HepG2 (cell line): ENCODE data around the gene MRPL28. TPM values are rescaled to one million over a fixed set of nuclear protein-coding genes. Genes with fewer than 3 reads are reported as not detected.
A peak's percentile ranks its signal among the peaks of the same experiment; 100 is the strongest.
"Not testable (repeated sequence)": the region's sequence is repeated elsewhere in the genome, so short reads cannot be mapped to it uniquely, and the experiment has no call there.

ENCODE experiments used
- ATAC-seq: fragments of 200-7000 bp; cut with Tn5 transposase; 3 replicates; pipeline ENCODE4 v1.9.1; 2020; ENCODE audit warnings: mild to moderate bottlenecking, moderate library complexity
- BruUV-seq: library from RNA; stranded (reverse); fragments of 400-500 nt; replicated peaks from 2 replicates; lab custom pipeline; 2021; lab: Mats Ljungman, UMichigan
- CTCF ChIA-PET: fragments of 300-600 bp; formaldehyde crosslinking; extraction: SDS; loops from one replicate; lab custom pipeline; 2021; ENCODE audit warnings: low total read pairs, inconsistent platforms, low intra/inter-chr PET ratio; lab: Yijun Ruan, JAX
- POLR2A ChIA-PET: fragments of 350-600 bp; sonication (Branson Sonifier 250); formaldehyde crosslinking; loops from one replicate; lab custom pipeline; 2020; ENCODE audit warnings: antibody characterized with exemption, inconsistent platforms; lab: Yijun Ruan, JAX
- DNase-seq: peaks from one replicate; pipeline ENCODE4 v3.0.0-alpha.2; 2015; ENCODE audit warnings: low spot score
- FAIRE-seq: peaks from 3 replicates; lab custom pipeline; 2011; peaks lifted over from hg19 to GRCh38; lab: Jason Lieb, UNC
- H2AFZ ChIP-seq: one replicate; pipeline ENCODE4 v1.6.1; 2011; ENCODE audit warnings: low read length, inconsistent platforms
- H3K27ac ChIP-seq: fragments of 300-600 bp; 3 replicates; pipeline ENCODE4 v1.8.0; 2011; ENCODE audit warnings: mixed run types, mild to moderate bottlenecking, mixed read lengths, low read length, inconsistent platforms; ENCODE audit not compliant: insufficient read depth; ENCODE audit errors: extremely low read length
- H3K27me3 ChIP-seq, 2 experiments: fragments of 200-600 bp in 1 of 2; 2 replicates in 1 of 2; 3 replicates in 1 of 2; pipeline versions ENCODE4 v1.6.0 to v1.8.0; 2011; ENCODE audit warnings: low read length in 2 of 2, mild to moderate bottlenecking in 2 of 2, moderate library complexity in 2 of 2, inconsistent platforms in 1 of 2; ENCODE audit not compliant: insufficient read depth in 2 of 2, control insufficient read depth in 1 of 2
- H3K36me3 ChIP-seq, 2 experiments: fragments of 200-600 bp in 1 of 2; replicated peaks in 1 of 2; 2 replicates in 1 of 2; 3 replicates in 1 of 2; pipeline versions ENCODE4 v1.5.1 to v1.8.0; 2011; ENCODE audit warnings: low read length in 2 of 2, inconsistent platforms in 1 of 2; ENCODE audit not compliant: insufficient read depth in 2 of 2, control insufficient read depth in 1 of 2
- H3K4me1 ChIP-seq: 2 replicates; pipeline ENCODE4 v1.5.1; 2012; ENCODE audit warnings: low read length, inconsistent platforms; ENCODE audit not compliant: insufficient read depth
- H3K4me2 ChIP-seq: 2 replicates; pipeline ENCODE4 v1.6.0; 2011; ENCODE audit warnings: low read depth, low read length, inconsistent platforms
- H3K4me3 ChIP-seq, 3 experiments: fragments of 200-600 bp in 1 of 3; sonication (generic), shearing (Covaris generic) in 1 of 3; replicated peaks in 1 of 3; 2 replicates each; pipeline ENCODE4 v1.5.1; 2011 to 2016; ENCODE audit warnings: low read length in 3 of 3, inconsistent platforms in 2 of 3, low read depth in 2 of 3, mild to moderate bottlenecking in 2 of 3, control low read depth in 1 of 3, mixed read lengths in 1 of 3; ENCODE audit not compliant: insufficient read depth in 1 of 3
- H3K79me2 ChIP-seq: one replicate; pipeline ENCODE4 v1.6.1; 2011; ENCODE audit warnings: low read length, inconsistent platforms; ENCODE audit not compliant: insufficient read depth
- H3K9ac ChIP-seq: 2 replicates; pipeline ENCODE4 v1.6.0; 2011; ENCODE audit warnings: mild to moderate bottlenecking, low read depth, low read length, inconsistent platforms; ENCODE audit not compliant: insufficient read depth
- H3K9me3 ChIP-seq: 2 replicates; pipeline ENCODE4 v1.5.1; 2012; ENCODE audit warnings: mild to moderate bottlenecking, low read length
- H4K20me1 ChIP-seq: 2 replicates; pipeline ENCODE4 v1.6.0; 2011; ENCODE audit warnings: inconsistent platforms, mild to moderate bottlenecking, low read length, moderate library complexity; ENCODE audit not compliant: insufficient read depth
- CHD2 ChIP-seq: IDR thresholded peaks from 2 replicates; pipeline ENCODE4 v1.6.1; 2011; ENCODE audit warnings: low read depth, low read length, improper control_type of control experiment
- DMAP1 ChIP-seq: IDR thresholded peaks from 2 replicates; pipeline ENCODE4 v1.6.1; 2016
- KDM6A ChIP-seq: IDR thresholded peaks from 2 replicates; pipeline ENCODE4 v1.6.1; 2016; ENCODE audit warnings: low read depth
- MXI1 ChIP-seq: IDR thresholded peaks from 3 replicates; pipeline ENCODE4 v1.6.1; 2012; ENCODE audit warnings: low read depth, low read length, inconsistent platforms, borderline replicate concordance
- NFKB2 ChIP-seq: sonication (generic); formaldehyde crosslinking; IDR thresholded peaks from 2 replicates; pipeline ENCODE4 v1.4.0; 2020; ENCODE audit warnings: missing genetic modification reagents, borderline replicate concordance
- SETDB1 ChIP-seq: sonication (generic); formaldehyde crosslinking; IDR thresholded peaks from 2 replicates; pipeline ENCODE4 v1.5.1; 2020; ENCODE audit warnings: missing genetic modification reagents, mild to moderate bottlenecking, borderline replicate concordance
- ZNF430 ChIP-seq: sonication (generic); formaldehyde crosslinking; IDR thresholded peaks from 2 replicates; pipeline ENCODE4 v1.9.0; 2021; ENCODE audit warnings: mild to moderate bottlenecking, missing genetic modification reagents
- ZNF543 ChIP-seq: sonication (generic); formaldehyde crosslinking; IDR thresholded peaks from 2 replicates; pipeline ENCODE4 v1.4.0; 2020; ENCODE audit warnings: mild to moderate bottlenecking, missing genetic modification reagents
- WGBS: methylation state at CpG from one replicate; pipeline ENCODE4 v1.1.6; 2017; ENCODE audit warnings: low lambda C conversion rate; 5-methylcytosine and 5-hydroxymethylcytosine counted together
- in situ Hi-C: cut with HindIII; loops from 2 replicates; pipeline ENCODE4 v1.10.0; 2017; ENCODE audit warnings: low pct_unique_long_range_greater_than_20kb; ENCODE audit not compliant: extremely low pct_ligation_motif_present
- intact Hi-C: fragments of 100-400 bp; cut with micrococcal nuclease; formaldehyde crosslinking; loops from one replicate; pipeline ENCODE4 v1.10.0; 2022; ENCODE audit not compliant: unreplicated experiment
- polyA plus RNA-seq, 8 experiments: library from polyadenylated mRNA; depleted of rRNA in 3 of 8; stranded (reverse) in 7 of 8; unstranded in 1 of 8; fragments of >200 nt; fragmentation: Illumina TruSeq in 4 of 8; extraction: Trizol in 4 of 8; gene quantifications; 2 replicates each; pipeline versions ENCODE4 v1.2.1 to v1.2.3, GENCODE V29; 2011 to 2016; ENCODE audit warnings: low read depth in 4 of 8, missing spikeins in 1 of 8, mixed read lengths in 1 of 8; ENCODE audit not compliant: insufficient read depth in 1 of 8
- total RNA-seq, 5 experiments: library from RNA; depleted of rRNA; stranded (reverse); fragments of >200 nt; fragmentation: Illumina TruSeq; extraction: Trizol; gene quantifications; 2 replicates each; pipeline ENCODE4 v1.2.3, GENCODE V29; 2016; ENCODE audit warnings: low read depth in 1 of 5
- TF ChIP-seq, protein P1 (sequence below): sonication (generic); formaldehyde crosslinking; IDR thresholded peaks from 2 replicates; pipeline ENCODE4 v1.4.0; 2020; ENCODE audit warnings: mild to moderate bottlenecking, missing genetic modification reagents
- TF ChIP-seq, protein P2 (sequence below): sonication (generic); formaldehyde crosslinking; IDR thresholded peaks from 2 replicates; pipeline ENCODE4 v1.4.0; 2020; ENCODE audit warnings: missing genetic modification reagents

Gene MRPL28
- total and polyA plus RNA-seq, 2 of the 13 experiments (the other 11 are each of a cell fraction or from before 2014, with no cell fraction given), result 114 to 135 TPM

DNA sequence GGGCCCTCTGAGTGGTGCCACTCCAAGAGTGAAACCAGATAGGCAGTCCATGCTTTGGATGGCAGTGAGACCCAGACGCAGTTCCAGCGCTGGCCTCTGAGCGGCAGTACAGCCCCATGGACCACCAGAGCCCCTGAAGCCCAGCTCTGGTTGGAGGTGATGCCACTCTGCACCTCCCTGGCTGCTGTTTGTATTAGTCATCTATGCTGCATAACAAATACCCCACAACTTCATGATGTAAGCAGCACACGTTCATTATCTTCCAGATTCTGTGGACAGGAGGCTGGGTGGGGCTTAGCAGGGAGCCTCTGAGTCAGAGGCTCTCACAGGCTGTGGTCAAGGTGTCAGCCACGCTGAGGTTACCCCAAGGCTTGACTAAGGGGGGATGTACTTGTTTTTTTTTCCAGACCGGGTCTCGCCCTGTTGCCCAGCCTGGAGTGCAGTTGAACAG is 21.6 kb upstream of the MRPL28 start (continued):
- TF ChIP-seq, protein P1, sequence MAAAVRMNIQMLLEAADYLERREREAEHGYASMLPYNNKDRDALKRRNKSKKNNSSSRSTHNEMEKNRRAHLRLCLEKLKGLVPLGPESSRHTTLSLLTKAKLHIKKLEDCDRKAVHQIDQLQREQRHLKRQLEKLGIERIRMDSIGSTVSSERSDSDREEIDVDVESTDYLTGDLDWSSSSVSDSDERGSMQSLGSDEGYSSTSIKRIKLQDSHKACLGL (CRISPR knock-in tag), result no peak
- no peak for TF ChIP-seq ZNF543 (CRISPR knock-in tag)

DNA sequence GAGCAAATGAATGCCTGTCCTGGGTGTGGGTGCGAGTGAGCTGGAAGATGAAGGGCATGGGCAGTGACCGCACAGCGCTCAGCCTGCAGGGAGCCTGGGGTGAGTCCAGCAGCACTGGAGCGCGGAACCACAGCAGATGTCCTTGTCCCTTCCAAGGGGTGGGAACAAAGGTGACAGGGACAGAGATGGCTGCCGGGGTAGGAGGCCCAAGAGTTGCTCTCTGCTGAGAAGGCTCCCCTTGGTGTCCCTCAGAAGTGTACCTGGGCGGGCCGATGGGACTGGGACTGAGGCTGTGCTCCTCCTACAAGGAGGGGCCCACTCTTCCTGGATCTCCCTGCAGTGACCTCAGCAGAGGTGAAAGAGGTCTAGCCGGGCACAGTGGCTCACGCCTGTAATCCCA is 19.0 kb upstream of the MRPL28 start:
- Histone ChIP-seq H2AFZ (no peak overlapping the region), H3K9me3 (no peaks in the 10 kb centered on the region), H3K4me2 (no peak overlapping the region), H4K20me1 (no peaks in the 10 kb centered on the region), H3K9ac (no peak overlapping the region), H3K36me3 (no peaks in the 10 kb centered on the region), H3K27ac (no peak overlapping the region), H3K27me3 (no peaks in the 10 kb centered on the region), H3K4me3 (no peak overlapping the region), H3K79me2 (no peaks in the 10 kb centered on the region), H3K4me1 (peaks cover under 1% of the 10 kb centered on the region; the same call in 1 of the 2 replicates)
- DNase-seq (no peak), FAIRE-seq (no peak), ATAC-seq (no peak)
- intact Hi-C loops (no loop called here), in situ Hi-C loops (no loop called here)
- TF ChIP-seq CHD2, result no peak
- TF ChIP-seq, protein P2, sequence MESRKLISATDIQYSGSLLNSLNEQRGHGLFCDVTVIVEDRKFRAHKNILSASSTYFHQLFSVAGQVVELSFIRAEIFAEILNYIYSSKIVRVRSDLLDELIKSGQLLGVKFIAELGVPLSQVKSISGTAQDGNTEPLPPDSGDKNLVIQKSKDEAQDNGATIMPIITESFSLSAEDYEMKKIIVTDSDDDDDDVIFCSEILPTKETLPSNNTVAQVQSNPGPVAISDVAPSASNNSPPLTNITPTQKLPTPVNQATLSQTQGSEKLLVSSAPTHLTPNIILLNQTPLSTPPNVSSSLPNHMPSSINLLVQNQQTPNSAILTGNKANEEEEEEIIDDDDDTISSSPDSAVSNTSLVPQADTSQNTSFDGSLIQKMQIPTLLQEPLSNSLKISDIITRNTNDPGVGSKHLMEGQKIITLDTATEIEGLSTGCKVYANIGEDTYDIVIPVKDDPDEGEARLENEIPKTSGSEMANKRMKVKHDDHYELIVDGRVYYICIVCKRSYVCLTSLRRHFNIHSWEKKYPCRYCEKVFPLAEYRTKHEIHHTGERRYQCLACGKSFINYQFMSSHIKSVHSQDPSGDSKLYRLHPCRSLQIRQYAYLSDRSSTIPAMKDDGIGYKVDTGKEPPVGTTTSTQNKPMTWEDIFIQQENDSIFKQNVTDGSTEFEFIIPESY (CRISPR knock-in tag), result 0 out of 2 replicates have a peak, but pooled peaks have one; percentile 26
- TF ChIP-seq DMAP1 (CRISPR knock-in tag), result no peak
- TF ChIP-seq NFKB2 (CRISPR knock-in tag), result no peak
- TF ChIP-seq ZNF430, result no peak
- no peak for TF ChIP-seq SETDB1 (CRISPR knock-in tag)
- no peak for TF ChIP-seq MXI1
- TF ChIP-seq KDM6A, result no peak
- CTCF ChIA-PET, result no interaction called here
- no TSS peak for BruUV-seq
- WGBS, result 88% methylated on average over 7 of the region's 10 CpGs
- POLR2A ChIA-PET, result no interaction called here

DNA sequence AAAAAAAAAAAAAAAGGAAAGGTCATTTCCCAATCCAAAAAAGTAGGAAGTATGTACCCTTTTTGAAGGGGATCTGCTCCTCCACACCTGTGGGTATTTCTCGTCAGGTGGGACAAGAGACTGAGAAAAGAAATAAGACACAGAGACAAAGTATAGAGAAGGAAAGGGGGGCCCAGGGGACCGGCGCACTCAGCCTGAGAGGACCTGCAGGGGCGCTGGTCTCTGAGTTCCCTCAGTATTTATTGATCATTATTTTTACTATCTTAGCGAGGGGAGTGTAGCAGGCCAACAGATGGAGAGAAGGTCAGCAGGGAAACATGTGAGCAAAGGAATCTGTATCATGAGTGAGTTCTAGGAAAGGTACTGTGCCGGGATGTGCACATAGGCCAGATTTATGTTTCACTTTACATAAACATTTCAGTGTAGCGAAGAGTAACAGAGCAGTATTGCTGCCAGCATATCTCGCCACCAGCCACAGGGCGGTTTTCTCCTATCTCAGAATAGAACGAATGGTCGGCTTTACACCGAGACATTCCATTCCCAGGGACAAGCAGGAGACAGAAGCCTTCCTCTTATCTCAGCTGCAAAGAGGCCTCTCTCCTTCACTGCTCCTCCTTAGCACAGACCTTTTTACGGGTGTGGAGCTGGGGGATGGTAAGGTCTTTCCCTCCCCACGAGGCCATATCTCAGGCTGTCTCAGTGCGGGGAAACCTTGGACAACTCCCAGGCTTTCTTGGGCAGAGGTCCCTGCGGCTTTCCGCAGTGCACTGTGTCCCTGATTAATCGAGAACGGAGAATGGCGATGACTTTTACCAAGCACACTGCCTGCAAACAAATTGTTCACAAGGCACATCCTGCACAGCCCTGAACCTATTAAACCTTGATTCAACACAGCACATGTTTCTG is 17.7 kb upstream of the MRPL28 start:
- H3K36me3 ChIP-seq, H4K20me1 ChIP-seq, H3K9me3 ChIP-seq, CTCF ChIA-PET, intact Hi-C loops, in situ Hi-C loops, POLR2A ChIA-PET, FAIRE-seq, ATAC-seq, H3K4me2 ChIP-seq, H3K27ac ChIP-seq, H3K4me3 ChIP-seq, H2AFZ ChIP-seq, H3K79me2 ChIP-seq, BruUV-seq, DNase-seq, H3K9ac ChIP-seq, H3K27me3 ChIP-seq: not testable (repeated sequence)
- H3K4me1 ChIP-seq, result peaks cover 14% of the 10 kb centered on the region
- WGBS, result 83% methylated on average over 17 of the region's 20 CpGs
